ENCODE results near the gene MRPS25.

Gene MRPS25

DNA sequence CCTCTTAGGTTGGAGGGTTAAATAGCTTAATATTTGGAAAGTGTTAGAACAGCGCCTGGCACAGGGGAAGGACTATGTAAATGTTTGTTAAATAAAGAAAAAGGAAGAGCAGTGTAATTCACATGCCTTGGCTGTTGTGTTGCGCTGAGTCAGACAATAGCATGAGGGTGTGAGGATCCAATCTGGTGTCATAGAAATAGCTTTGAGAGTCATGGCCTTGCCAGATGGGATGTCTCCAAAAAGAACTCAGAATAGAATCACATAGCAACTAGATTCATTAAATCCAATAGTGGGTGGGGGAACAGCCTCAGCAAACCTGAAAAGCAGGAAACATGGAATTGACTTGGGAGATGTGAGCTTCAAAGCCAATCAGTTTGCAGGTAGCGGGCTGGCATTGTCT, 37.7 kb upstream of the MRPS25 start:
- Histone ChIP-seq H3K4ac (ENCODE audit: low read length) (no peak overlapping the region), H3K23ac (ENCODE audit: low read depth, low read length, poor library complexity) (no peak overlapping the region), H2BK120ac (ENCODE audit: low read depth, low read length) (no peak overlapping the region), H3K9me3 (replicated peaks in 1 of 2; ENCODE audit: control insufficient read depth in 2 of 2, insufficient read depth in 1 of 2, low read depth in 1 of 2, low read length in 2 of 2) (no peaks in the 10 kb centered on the region), H2BK5ac (ENCODE audit: low read length) (no peak overlapping the region), H3K27me3 (ENCODE audit: control insufficient read depth in 3 of 3, insufficient read depth in 3 of 3, low read depth in 1 of 3, low read length in 3 of 3) (peaks cover 0 to 13% (median 0%) of the 10 kb centered on the region in 3 experiments), H2AK5ac (ENCODE audit: low read depth, low read length) (no peak overlapping the region), H3K14ac (ENCODE audit: low read length) (no peak overlapping the region), H2BK12ac (ENCODE audit: low read length) (no peak overlapping the region), H3K4me1 (ENCODE audit: control insufficient read depth in 2 of 2, insufficient read depth in 1 of 2, low read depth in 1 of 2, low read length in 2 of 2) (peaks cover 0 to 8% of the 10 kb centered on the region in 2 donors), H3K79me1 (ENCODE audit: low read depth, low read length) (no peaks in the 10 kb centered on the region), H4K91ac (ENCODE audit: low read depth, low read length, poor library complexity) (no peak overlapping the region), H3K4me3 (ENCODE audit: low read length in 2 of 2) (no peak overlapping the region), H2BK15ac (ENCODE audit: low read length) (no peak overlapping the region), H3K4me2 (ENCODE audit: insufficient read depth, low read length, poor library complexity, severe bottlenecking) (no peak overlapping the region), H3K27ac (replicated peaks; ENCODE audit: low read length) (no peak overlapping the region), H3K9ac (ENCODE audit: low read depth, low read length, poor library complexity) (no peak overlapping the region), H2AFZ (ENCODE audit: low read length) (no peak overlapping the region), H3K36me3 (replicated peaks in 1 of 2; ENCODE audit: control insufficient read depth in 2 of 2, insufficient read depth in 2 of 2, low read length in 2 of 2) (no peaks in the 10 kb centered on the region), H4K8ac (ENCODE audit: low read depth, low read length) (no peak overlapping the region), H3K18ac (ENCODE audit: low read length) (no peak overlapping the region)
- no CpG with 5 or more reads among the region's 3 CpGs for WGBS, 2 donors (ENCODE audit: extremely low coverage in 2 of 2, insufficient read length in 2 of 2, insufficient replicate concordance in 1 of 2)
- DNase-seq (ENCODE audit: low spot score): no peak

DNA sequence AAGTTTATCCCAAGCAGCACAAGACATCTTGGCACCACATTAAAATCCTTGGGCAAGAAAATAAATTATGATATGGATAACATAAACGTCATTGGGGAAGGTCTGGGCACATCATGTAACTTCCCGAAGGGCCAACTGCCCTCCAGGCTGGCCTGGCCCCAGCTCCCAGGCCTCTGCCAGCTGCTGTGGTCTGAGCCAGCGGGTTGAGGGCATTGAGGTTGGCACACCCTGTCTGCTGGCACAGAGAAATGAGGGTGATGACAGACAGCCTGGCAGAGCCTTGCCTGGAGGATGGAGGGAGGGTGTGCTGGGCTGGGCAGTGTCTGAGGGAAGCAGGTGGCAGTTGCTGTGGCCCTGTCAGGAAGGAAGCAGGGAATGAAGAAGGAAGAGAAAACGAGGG, 37.1 kb upstream of the MRPS25 start:
- Histone ChIP-seq H3K4me1 (ENCODE audit: control insufficient read depth in 2 of 2, insufficient read depth in 1 of 2, low read depth in 1 of 2, low read length in 2 of 2) (peaks cover 0 to 10% of the 10 kb centered on the region in 2 donors), H2BK120ac (ENCODE audit: low read depth, low read length) (no peak overlapping the region), H3K4ac (ENCODE audit: low read length) (no peak overlapping the region), H3K79me1 (ENCODE audit: low read depth, low read length) (no peaks in the 10 kb centered on the region), H3K14ac (ENCODE audit: low read length) (no peak overlapping the region), H2BK15ac (ENCODE audit: low read length) (no peak overlapping the region), H3K27ac (replicated peaks; ENCODE audit: low read length) (no peak overlapping the region), H4K91ac (ENCODE audit: low read depth, low read length, poor library complexity) (no peak overlapping the region), H2AFZ (ENCODE audit: low read length) (no peak overlapping the region), H2BK5ac (ENCODE audit: low read length) (no peak overlapping the region), H3K4me3 (ENCODE audit: low read length in 2 of 2) (no peak overlapping the region), H3K9me3 (replicated peaks in 1 of 2; ENCODE audit: control insufficient read depth in 2 of 2, insufficient read depth in 1 of 2, low read depth in 1 of 2, low read length in 2 of 2) (no peaks in the 10 kb centered on the region), H3K4me2 (ENCODE audit: insufficient read depth, low read length, poor library complexity, severe bottlenecking) (no peak overlapping the region), H3K27me3 (ENCODE audit: control insufficient read depth in 3 of 3, insufficient read depth in 3 of 3, low read depth in 1 of 3, low read length in 3 of 3) (peaks cover 0 to 13% (median 0%) of the 10 kb centered on the region in 3 experiments), H2BK12ac (ENCODE audit: low read length) (no peak overlapping the region), H3K36me3 (replicated peaks in 1 of 2; ENCODE audit: control insufficient read depth in 2 of 2, insufficient read depth in 2 of 2, low read length in 2 of 2) (no peaks in the 10 kb centered on the region), H4K8ac (ENCODE audit: low read depth, low read length) (no peak overlapping the region), H3K23ac (ENCODE audit: low read depth, low read length, poor library complexity) (peak overlapping the region; percentile 8), H3K18ac (ENCODE audit: low read length) (no peak overlapping the region), H2AK5ac (ENCODE audit: low read depth, low read length) (no peak overlapping the region), H3K9ac (ENCODE audit: low read depth, low read length, poor library complexity) (no peak overlapping the region)
- no peak for DNase-seq (ENCODE audit: low spot score)
- no CpG with 5 or more reads among the region's 4 CpGs for WGBS, 2 donors (ENCODE audit: extremely low coverage in 2 of 2, insufficient read length in 2 of 2, insufficient replicate concordance in 1 of 2)

DNA sequence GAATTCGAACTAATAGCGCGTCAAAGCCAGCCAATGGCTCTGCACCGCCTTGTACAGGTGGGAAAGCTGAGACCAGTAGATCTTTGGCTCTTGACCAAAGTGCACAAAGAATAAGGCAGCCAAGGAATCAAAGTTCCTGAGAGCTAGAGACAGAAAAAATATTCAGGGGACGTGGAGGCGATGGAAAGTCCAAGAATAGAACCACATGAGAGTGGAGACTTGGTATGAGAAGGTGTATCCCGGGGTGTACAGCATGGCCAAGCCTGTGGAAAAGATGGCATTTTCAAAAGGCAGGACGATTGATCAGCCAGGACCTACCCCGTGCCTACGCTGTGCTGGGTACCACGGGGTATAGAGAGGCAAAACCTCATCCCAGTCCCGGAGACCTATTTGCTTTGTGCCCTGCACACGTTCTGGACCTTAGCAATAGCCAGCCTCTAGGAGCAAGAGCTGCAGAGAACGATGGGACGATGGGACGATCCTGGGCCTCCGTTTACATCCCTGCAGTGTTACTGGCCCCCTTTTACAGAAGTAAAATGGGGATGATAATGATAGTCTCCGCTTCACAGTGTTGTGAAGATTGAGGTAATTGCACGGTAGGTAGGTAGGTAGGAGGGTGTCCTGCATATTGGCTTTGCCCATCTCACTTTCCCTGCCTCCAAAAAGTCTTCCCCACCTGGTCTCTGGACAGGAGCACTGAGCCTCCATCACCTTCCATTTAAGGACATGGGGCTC, 34.4 kb upstream of the MRPS25 start:
- peak overlapping the region; percentile 96 for H3K18ac ChIP-seq (ENCODE audit: low read length)
- H3K14ac ChIP-seq (ENCODE audit: low read length): no peak overlapping the region
- peaks cover 0 to 13% (median 0%) of the 10 kb centered on the region in 3 experiments for H3K27me3 ChIP-seq (ENCODE audit: control insufficient read depth in 3 of 3, insufficient read depth in 3 of 3, low read depth in 1 of 3, low read length in 3 of 3)
- H3K4me3 ChIP-seq (ENCODE audit: low read length in 2 of 2): peak overlapping the region; percentile 87 to 90
- peak overlapping the region; percentile 68 for H3K4me2 ChIP-seq (ENCODE audit: insufficient read depth, low read length, poor library complexity, severe bottlenecking)
- H2BK12ac ChIP-seq (ENCODE audit: low read length): no peak overlapping the region
- H3K23ac ChIP-seq (ENCODE audit: low read depth, low read length, poor library complexity): peak overlapping the region; percentile 70
- no peak overlapping the region for H2BK120ac ChIP-seq (ENCODE audit: low read depth, low read length)
- H2BK5ac ChIP-seq (ENCODE audit: low read length): no peak overlapping the region
- no peaks in the 10 kb centered on the region for H3K9me3 ChIP-seq (replicated peaks in 1 of 2; ENCODE audit: control insufficient read depth in 2 of 2, insufficient read depth in 1 of 2, low read depth in 1 of 2, low read length in 2 of 2)
- H3K27ac ChIP-seq (replicated peaks; ENCODE audit: low read length): peak overlapping the region; percentile 13
- H3K79me1 ChIP-seq (ENCODE audit: low read depth, low read length): no peaks in the 10 kb centered on the region
- peak overlapping the region; percentile 75 for H3K9ac ChIP-seq (ENCODE audit: low read depth, low read length, poor library complexity)
- no peak overlapping the region for H2BK15ac ChIP-seq (ENCODE audit: low read length)
- H2AK5ac ChIP-seq (ENCODE audit: low read depth, low read length): peak overlapping the region; percentile 33
- H3K4me1 ChIP-seq (ENCODE audit: control insufficient read depth in 2 of 2, insufficient read depth in 1 of 2, low read depth in 1 of 2, low read length in 2 of 2): peaks cover 0 to 10% of the 10 kb centered on the region in 2 donors
- H3K4ac ChIP-seq (ENCODE audit: low read length): peak overlapping the region; percentile 58
- no peak for DNase-seq (ENCODE audit: low spot score)
- no peak overlapping the region for H4K8ac ChIP-seq (ENCODE audit: low read depth, low read length)
- peak overlapping the region; percentile 92 for H2AFZ ChIP-seq (ENCODE audit: low read length)
- H3K36me3 ChIP-seq (replicated peaks in 1 of 2; ENCODE audit: control insufficient read depth in 2 of 2, insufficient read depth in 2 of 2, low read length in 2 of 2): peaks cover 6 to 24% of the 10 kb centered on the region in 2 donors
- WGBS, 2 donors (ENCODE audit: extremely low coverage in 2 of 2, insufficient read length in 2 of 2, insufficient replicate concordance in 1 of 2): no CpG with 5 or more reads among the region's 19 CpGs
- no peak overlapping the region for H4K91ac ChIP-seq (ENCODE audit: low read depth, low read length, poor library complexity)

DNA sequence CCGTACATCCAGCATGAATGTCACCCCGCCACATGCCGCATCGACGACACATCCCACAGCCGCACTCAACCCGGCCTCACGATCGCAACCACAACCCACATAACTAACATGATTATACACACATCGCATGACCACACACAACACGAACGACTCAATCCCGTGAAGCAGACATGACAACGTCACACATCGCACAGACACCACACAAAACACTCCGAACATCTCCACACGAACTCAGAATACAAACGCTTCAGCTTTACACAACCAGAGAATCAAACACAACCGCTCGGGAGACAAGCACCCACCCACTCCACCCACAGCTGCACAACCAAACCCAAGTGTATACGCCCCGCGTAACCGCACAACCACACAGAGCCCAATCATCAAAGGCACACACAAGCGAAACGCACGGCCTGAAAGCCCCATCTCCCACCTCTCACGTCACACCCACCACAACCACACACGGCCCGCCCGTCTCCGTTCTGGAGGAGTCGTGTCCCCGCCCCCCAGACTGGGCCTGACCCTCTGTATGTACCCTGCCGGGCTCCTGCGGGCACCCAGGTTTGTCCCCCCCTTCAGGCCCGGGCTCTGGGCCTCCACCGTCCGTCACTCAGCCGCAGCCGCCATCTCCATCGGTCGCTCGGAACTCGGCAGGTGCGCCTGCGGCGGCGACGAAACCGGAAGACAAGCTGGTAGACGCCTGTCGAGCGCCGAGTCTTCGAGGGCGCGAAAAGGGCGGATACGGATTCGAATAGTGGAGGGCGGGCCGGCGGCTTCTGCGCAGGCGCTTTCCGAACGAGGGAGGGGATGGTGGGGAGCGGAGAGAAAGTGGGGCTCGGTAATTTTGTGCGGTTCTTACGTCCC, 33.6 kb upstream of the MRPS25 start, which contains the start of gene RBSN:
RBSN (minus strand) TSS at position 646 of the 861 bp plus-strand sequence. CDS start 3,028 bp downstream, outside the sequence.
- Histone ChIP-seq H3K4ac (ENCODE audit: low read length) (peak within 1 kb of the TSS; percentile 58), H3K23ac (ENCODE audit: low read depth, low read length, poor library complexity) (peak within 1 kb of the TSS; percentile 70), H3K27ac (replicated peaks; ENCODE audit: low read length) (peak within 1 kb of the TSS; percentile 13)

More for the DNA sequence above, 33.6 kb upstream of the MRPS25 start, which contains the start of gene RBSN:
- Histone ChIP-seq H3K79me1 (ENCODE audit: low read depth, low read length) (no peaks in the 10 kb centered on the region), H3K4me3 (ENCODE audit: low read length in 2 of 2) (peak within 1 kb of the TSS; percentile 90 to 95), H2BK15ac (ENCODE audit: low read length) (no peak within 1 kb of the TSS), H4K91ac (ENCODE audit: low read depth, low read length, poor library complexity) (no peak within 1 kb of the TSS), H3K9me3 (replicated peaks in 1 of 2; ENCODE audit: control insufficient read depth in 2 of 2, insufficient read depth in 1 of 2, low read depth in 1 of 2, low read length in 2 of 2) (no peaks in the 10 kb centered on the region), H3K4me1 (ENCODE audit: control insufficient read depth in 2 of 2, insufficient read depth in 1 of 2, low read depth in 1 of 2, low read length in 2 of 2) (peaks cover 0 to 10% of the 10 kb centered on the region in 2 donors), H3K27me3 (ENCODE audit: control insufficient read depth in 3 of 3, insufficient read depth in 3 of 3, low read depth in 1 of 3, low read length in 3 of 3) (peaks cover 0 to 10% (median 0%) of the 10 kb centered on the region in 3 experiments), H3K36me3 (replicated peaks in 1 of 2; ENCODE audit: control insufficient read depth in 2 of 2, insufficient read depth in 2 of 2, low read length in 2 of 2) (peaks cover 9 to 32% of the 10 kb centered on the region in 2 donors), H4K8ac (ENCODE audit: low read depth, low read length) (no peak within 1 kb of the TSS), H3K14ac (ENCODE audit: low read length) (no peak within 1 kb of the TSS), H2AK5ac (ENCODE audit: low read depth, low read length) (peak within 1 kb of the TSS; percentile 33), H2AFZ (ENCODE audit: low read length) (peak within 1 kb of the TSS; percentile 92), H3K18ac (ENCODE audit: low read length) (peak within 1 kb of the TSS; percentile 96), H3K9ac (ENCODE audit: low read depth, low read length, poor library complexity) (peak within 1 kb of the TSS; percentile 84), H2BK12ac (ENCODE audit: low read length) (no peak within 1 kb of the TSS), H2BK120ac (ENCODE audit: low read depth, low read length) (no peak within 1 kb of the TSS), H3K4me2 (ENCODE audit: insufficient read depth, low read length, poor library complexity, severe bottlenecking) (peak within 1 kb of the TSS; percentile 72), H2BK5ac (ENCODE audit: low read length) (no peak within 1 kb of the TSS)
- DNase-seq (ENCODE audit: low spot score): peak; percentile 91
- no CpG with 5 or more reads among the region's 72 CpGs for WGBS, 2 donors (ENCODE audit: extremely low coverage in 2 of 2, insufficient read length in 2 of 2, insufficient replicate concordance in 1 of 2)
